Stomach smooth muscle (tissue), 2 donors: ENCODE measurements around the gene KDM1B.
"Not testable (repeated sequence)": the region's sequence is repeated elsewhere in the genome, so short reads cannot be mapped to it uniquely, and the experiment has no call there.

Experiments used
- H3K27ac ChIP-seq: one replicate; pipeline ENCODE4 v1.7.0; 2013; ENCODE audit warnings: mild to moderate bottlenecking, low read length, inconsistent platforms
- H3K27me3 ChIP-seq, 2 donors: one replicate each; pipeline ENCODE4 v1.7.0; 2013; ENCODE audit warnings: low read length in 2 of 2; ENCODE audit not compliant: insufficient read depth in 2 of 2, control insufficient read depth in 1 of 2
- H3K36me3 ChIP-seq, 2 donors: one replicate each; pipeline ENCODE4 v1.7.0; 2013; ENCODE audit warnings: low read length in 2 of 2; ENCODE audit not compliant: control insufficient read depth in 2 of 2, insufficient read depth in 2 of 2
- H3K4me1 ChIP-seq: one replicate; pipeline ENCODE4 v1.7.0; 2013; ENCODE audit warnings: low read length; ENCODE audit not compliant: control insufficient read depth, insufficient read depth
- H3K4me3 ChIP-seq, 2 donors: one replicate each; pipeline ENCODE4 v1.7.0; 2013; ENCODE audit warnings: low read length in 2 of 2
- H3K9ac ChIP-seq, 2 donors: one replicate each; pipeline ENCODE4 v1.7.0; 2013; ENCODE audit warnings: low read length in 2 of 2, mild to moderate bottlenecking in 1 of 2
- H3K9me3 ChIP-seq, 2 donors: one replicate each; pipeline ENCODE4 v1.7.0; 2013; ENCODE audit warnings: low read length in 2 of 2; ENCODE audit not compliant: control insufficient read depth in 2 of 2
- donor health status: healthy.
- donor health status: Pancreatic carcinoma.

The KDM1B gene

DNA sequence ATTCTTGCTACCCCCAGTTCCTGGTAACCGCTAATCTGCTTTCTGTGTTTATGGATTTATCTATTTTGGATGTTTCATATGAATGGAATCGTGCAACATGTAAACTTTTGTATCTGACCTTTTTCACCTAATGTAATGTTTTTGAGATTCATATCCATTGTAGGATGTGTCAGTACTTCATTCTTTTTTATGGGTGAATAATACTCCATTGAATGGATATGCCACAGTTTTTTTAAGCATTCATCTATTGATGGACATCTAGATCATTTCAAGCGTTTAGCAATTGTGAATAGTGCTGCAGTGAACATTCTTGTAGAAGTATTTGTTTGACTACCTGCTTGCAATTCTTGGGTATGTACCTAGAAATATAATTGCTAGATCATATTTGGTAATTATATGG lies 13.0 kb downstream of the KDM1B start:
- H3K36me3 ChIP-seq, result peaks cover 14 to 22% of the 10 kb centered on the region in 2 donors
- no peaks in the 10 kb centered on the region for H3K9me3 ChIP-seq
- no peak overlapping the region for H3K4me3 ChIP-seq
- H3K4me1 ChIP-seq, result no peaks in the 10 kb centered on the region
- no peak overlapping the region for H3K27ac ChIP-seq
- no peaks in the 10 kb centered on the region for H3K27me3 ChIP-seq
- no peak overlapping the region for H3K9ac ChIP-seq

DNA sequence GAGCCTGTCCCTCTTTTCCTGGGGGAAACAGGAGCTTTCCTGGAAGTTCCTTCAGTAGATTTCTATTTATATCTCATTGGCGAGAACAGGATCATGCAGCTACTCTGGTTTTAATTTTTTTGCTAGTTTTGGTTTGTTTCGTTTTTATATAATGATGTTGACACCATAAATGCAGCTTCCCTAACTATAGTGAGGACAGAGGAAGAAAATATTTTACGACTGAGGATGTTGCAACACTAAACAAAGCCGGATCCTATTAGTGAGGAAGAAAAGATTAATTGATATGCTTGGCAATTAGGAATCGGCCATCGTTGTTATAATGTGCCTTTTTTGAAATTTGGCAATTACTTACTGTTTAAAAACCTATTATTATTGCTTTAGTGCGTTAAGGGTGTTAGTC lies 16.6 kb downstream of the KDM1B start:
- Histone ChIP-seq H3K4me1 (no peaks in the 10 kb centered on the region), H3K9me3 (no peaks in the 10 kb centered on the region), H3K36me3 (peaks cover 10 to 18% of the 10 kb centered on the region in 2 donors), H3K9ac (no peak overlapping the region), H3K4me3 (no peak overlapping the region), H3K27me3 (no peaks in the 10 kb centered on the region), H3K27ac (no peak overlapping the region)

- H3K9ac ChIP-seq, H3K27ac ChIP-seq, H3K4me3 ChIP-seq, H3K4me1 ChIP-seq, H3K27me3 ChIP-seq, H3K9me3 ChIP-seq: not testable (repeated sequence)
- peaks cover 2 to 12% of the 10 kb centered on the region in 2 donors for H3K36me3 ChIP-seq
Measured at GRCh38 chr6:18176198-18176597, 21.0 kb downstream of the KDM1B start.

DNA sequence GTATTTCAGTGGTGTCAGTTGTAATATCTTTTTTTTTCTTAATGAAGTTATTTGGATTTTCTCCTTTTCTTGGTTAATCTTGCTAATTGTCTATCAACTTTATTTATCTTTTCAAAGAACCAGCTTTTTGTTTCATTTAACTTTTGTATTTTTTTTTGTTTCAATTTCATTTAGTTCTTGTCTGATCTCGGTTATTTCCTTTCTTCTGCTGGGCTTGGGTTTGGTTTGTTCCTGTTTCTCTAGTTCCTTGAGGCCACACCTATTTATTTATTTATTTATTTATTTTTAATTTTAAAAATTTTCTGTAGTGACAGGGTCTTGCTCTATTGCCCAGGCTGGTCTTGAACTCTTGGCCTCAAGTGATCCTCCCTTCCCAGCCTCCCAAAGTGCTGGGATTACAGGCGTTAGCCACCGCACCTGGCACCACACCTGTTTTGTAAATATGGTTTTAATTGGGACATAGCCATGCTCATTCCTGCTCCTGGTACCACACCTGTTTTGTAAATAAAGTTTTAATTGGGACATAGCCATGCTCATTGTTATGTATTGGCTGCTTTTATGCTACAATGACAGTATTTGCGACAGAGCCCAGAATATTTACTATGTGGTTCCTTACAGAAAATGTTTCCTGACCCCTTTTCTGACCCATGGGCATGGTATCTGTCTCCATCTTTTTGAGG lies 22.2 kb downstream of the KDM1B start:
- no peak overlapping the region for H3K9ac ChIP-seq
- H3K4me3 ChIP-seq, result no peak overlapping the region
- no peaks in the 10 kb centered on the region for H3K4me1 ChIP-seq
- no peak overlapping the region for H3K27ac ChIP-seq
- H3K36me3 ChIP-seq, result peaks cover 2 to 8% of the 10 kb centered on the region in 2 donors
- H3K27me3 ChIP-seq, result no peaks in the 10 kb centered on the region
- no peaks in the 10 kb centered on the region for H3K9me3 ChIP-seq

DNA sequence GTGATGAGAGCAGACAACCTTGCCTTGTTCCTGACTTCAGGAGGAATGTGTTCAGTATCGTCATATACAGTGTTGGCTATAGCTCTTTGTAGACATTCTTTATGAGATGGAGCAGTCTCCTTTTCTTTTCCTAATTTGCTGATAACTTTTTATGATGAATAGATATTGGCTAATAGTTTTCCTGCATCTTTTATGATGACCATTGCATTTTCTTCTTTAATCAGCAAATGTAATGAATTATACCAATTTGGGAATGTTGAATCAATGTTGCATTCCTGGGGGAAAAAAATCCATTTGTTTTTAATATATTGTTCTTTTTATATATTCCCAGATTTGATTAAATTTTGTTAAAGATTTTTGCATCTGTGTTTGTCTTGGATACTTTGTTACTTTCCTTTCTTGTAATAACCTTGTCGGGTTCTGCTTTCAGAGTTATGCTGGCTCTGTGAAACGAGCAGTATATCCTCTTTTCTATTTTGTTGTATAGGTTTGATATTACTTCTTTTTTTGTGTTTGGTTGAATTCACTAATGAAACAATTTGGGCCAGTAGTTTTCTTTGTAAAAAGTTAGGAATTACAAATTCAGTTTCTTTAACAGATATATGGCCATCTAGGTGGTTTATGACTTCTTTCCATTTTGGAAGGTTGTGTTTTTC lies 23.9 kb downstream of the KDM1B start:
- Histone ChIP-seq H3K9me3 (no peaks in the 10 kb centered on the region), H3K9ac (no peak overlapping the region), H3K27me3 (no peaks in the 10 kb centered on the region), H3K27ac (no peak overlapping the region), H3K36me3 (peaks cover 0 to 8% of the 10 kb centered on the region in 2 donors), H3K4me3 (no peak overlapping the region), H3K4me1 (no peaks in the 10 kb centered on the region)

- H3K4me1 ChIP-seq, result peaks cover 2% of the 10 kb centered on the region
- H3K27ac ChIP-seq, result no peak overlapping the region
- no peak overlapping the region for H3K9ac ChIP-seq
- H3K27me3 ChIP-seq, result no peaks in the 10 kb centered on the region
- H3K9me3 ChIP-seq, result no peaks in the 10 kb centered on the region
- H3K36me3 ChIP-seq, result peaks cover 0 to 2% of the 10 kb centered on the region in 2 donors
- H3K4me3 ChIP-seq, result no peak overlapping the region
Measured at GRCh38 chr6:18179770-18180356, 24.6 kb downstream of the KDM1B start.

GRCh38 chr6:18182568-18182967 lies 27.3 kb downstream of the KDM1B start:
- Histone ChIP-seq H3K27me3 (no peaks in the 10 kb centered on the region), H3K9me3 (no peaks in the 10 kb centered on the region), H3K36me3 (peaks cover 4 to 6% of the 10 kb centered on the region in 2 donors), H3K4me3 (no peak overlapping the region), H3K4me1 (peaks cover 2% of the 10 kb centered on the region), H3K27ac (no peak overlapping the region), H3K9ac (no peak overlapping the region)

- Histone ChIP-seq H3K9me3 (no peaks in the 10 kb centered on the region), H3K4me1 (peaks cover 2% of the 10 kb centered on the region), H3K36me3 (peaks cover 4 to 6% of the 10 kb centered on the region in 2 donors), H3K27me3 (no peaks in the 10 kb centered on the region), H3K9ac (no peak overlapping the region), H3K27ac (no peak overlapping the region), H3K4me3 (no peak overlapping the region)
Measured at GRCh38 chr6:18183766-18184165, 28.5 kb downstream of the KDM1B start.

GRCh38 chr6:18185624-18186023 lies 30.4 kb downstream of the KDM1B start:
- Histone ChIP-seq H3K9me3 (no peaks in the 10 kb centered on the region), H3K27me3 (no peaks in the 10 kb centered on the region), H3K36me3 (peaks cover 4 to 6% of the 10 kb centered on the region in 2 donors), H3K4me3 (no peak overlapping the region), H3K9ac (no peak overlapping the region), H3K27ac (no peak overlapping the region), H3K4me1 (peaks cover 2% of the 10 kb centered on the region)

DNA sequence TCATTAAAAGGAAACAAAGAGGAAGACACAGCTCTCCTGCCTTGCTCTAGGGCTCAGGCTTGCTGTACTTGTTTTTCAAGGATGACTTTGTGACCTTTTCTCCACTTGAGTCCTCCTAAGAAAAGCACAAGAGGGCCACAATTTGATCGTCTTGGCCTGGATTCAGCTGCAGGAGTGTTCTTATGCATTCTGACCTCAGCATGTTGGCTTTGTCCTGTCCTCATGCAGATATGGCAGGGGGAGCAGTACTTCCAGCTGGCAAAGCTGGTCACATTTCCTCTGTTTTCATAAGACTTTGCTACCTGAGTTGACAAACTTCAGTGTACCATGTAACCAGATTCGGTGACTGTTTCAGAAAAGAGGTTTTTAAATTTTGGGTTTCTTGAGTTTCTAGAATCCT lies 30.8 kb downstream of the KDM1B start:
- no peak overlapping the region for H3K9ac ChIP-seq
- H3K27ac ChIP-seq, result no peak overlapping the region
- H3K4me1 ChIP-seq, result peaks cover 2% of the 10 kb centered on the region
- H3K9me3 ChIP-seq, result no peaks in the 10 kb centered on the region
- H3K27me3 ChIP-seq, result no peaks in the 10 kb centered on the region
- peaks cover 4 to 6% of the 10 kb centered on the region in 2 donors for H3K36me3 ChIP-seq
- no peak overlapping the region for H3K4me3 ChIP-seq
